Measurements from ENCODE around the gene IGIP.
"Not testable (repeated sequence)": the region's sequence is repeated elsewhere in the genome, so short reads cannot be mapped to it uniquely, and the experiment has no call there.

DNA sequence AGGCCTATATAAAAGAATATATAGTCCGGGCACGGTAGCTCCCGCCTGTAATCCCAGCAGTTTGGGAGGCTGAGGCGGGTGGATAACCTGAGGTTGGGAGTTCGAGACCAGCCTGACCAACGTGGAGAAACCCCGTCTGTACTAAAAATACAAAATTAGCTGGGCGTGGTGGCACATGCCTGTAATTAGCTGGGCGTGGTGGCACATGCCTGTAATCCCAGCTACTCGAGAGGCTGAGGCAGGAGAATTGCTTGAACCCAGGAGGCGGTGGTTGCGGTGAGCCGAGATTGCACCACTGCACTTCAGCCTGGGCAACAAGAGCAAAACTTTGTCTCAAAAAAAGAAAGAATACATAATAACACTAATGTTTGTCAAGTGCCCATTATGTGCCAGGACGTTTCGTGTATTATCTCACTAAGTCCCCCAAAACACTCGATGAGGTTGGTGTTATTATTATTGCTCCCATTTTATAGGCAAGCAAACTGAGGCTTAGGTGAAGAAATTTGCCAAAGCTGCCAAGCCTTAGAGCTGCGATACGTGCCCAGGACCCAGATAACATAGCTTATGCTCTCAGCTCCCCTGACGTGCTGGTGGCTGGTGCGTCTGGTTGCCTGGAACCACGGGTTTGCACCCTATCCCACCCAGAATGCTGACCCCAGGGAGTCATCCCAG lies 29.1 kb downstream of the IGIP start:
- TF ChIP-seq, protein P1, sequence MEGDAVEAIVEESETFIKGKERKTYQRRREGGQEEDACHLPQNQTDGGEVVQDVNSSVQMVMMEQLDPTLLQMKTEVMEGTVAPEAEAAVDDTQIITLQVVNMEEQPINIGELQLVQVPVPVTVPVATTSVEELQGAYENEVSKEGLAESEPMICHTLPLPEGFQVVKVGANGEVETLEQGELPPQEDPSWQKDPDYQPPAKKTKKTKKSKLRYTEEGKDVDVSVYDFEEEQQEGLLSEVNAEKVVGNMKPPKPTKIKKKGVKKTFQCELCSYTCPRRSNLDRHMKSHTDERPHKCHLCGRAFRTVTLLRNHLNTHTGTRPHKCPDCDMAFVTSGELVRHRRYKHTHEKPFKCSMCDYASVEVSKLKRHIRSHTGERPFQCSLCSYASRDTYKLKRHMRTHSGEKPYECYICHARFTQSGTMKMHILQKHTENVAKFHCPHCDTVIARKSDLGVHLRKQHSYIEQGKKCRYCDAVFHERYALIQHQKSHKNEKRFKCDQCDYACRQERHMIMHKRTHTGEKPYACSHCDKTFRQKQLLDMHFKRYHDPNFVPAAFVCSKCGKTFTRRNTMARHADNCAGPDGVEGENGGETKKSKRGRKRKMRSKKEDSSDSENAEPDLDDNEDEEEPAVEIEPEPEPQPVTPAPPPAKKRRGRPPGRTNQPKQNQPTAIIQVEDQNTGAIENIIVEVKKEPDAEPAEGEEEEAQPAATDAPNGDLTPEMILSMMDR (conservative IDR thresholded peaks at IDR 0.05; ENCODE audit: low read length), result not testable (repeated sequence)
- TF ChIP-seq EZH2phosphoT487 (IDR thresholded peaks at IDR 0.05; ENCODE audit: borderline replicate concordance), result not testable (repeated sequence)

Measured in Loucy (cell line).